ENCODE results near the gene TMEM53.

TMEM53 gene

GRCh38 chr1:44660176-44660575, 14.1 kb downstream of the TMEM53 start:
- Histone ChIP-seq H3K4me1 (ENCODE audit: control insufficient read depth in 2 of 2, insufficient read depth in 2 of 2, low read length in 2 of 2) (peaks cover 9 to 16% of the 10 kb centered on the region in 2 donors), H3K36me3 (ENCODE audit: control insufficient read depth in 2 of 2, insufficient read depth in 2 of 2, low read length in 2 of 2) (peaks cover 5 to 8% of the 10 kb centered on the region in 2 donors), H3K9me3 (ENCODE audit: control insufficient read depth in 2 of 2, low read length in 2 of 2) (no peaks in the 10 kb centered on the region), H3K9ac (ENCODE audit: low read depth in 1 of 2, low read length in 2 of 2) (no peak overlapping the region), H3K27ac (ENCODE audit: low read depth in 2 of 2, low read length in 2 of 2) (no peak overlapping the region), H3K4me3 (ENCODE audit: low read length in 2 of 2) (no peak overlapping the region), H3K27me3 (ENCODE audit: control insufficient read depth in 2 of 2, insufficient read depth in 2 of 2, low read length in 2 of 2) (no peaks in the 10 kb centered on the region)

- Histone ChIP-seq H3K9ac (ENCODE audit: low read depth in 1 of 2, low read length in 2 of 2) (no peak overlapping the region), H3K27me3 (ENCODE audit: control insufficient read depth in 2 of 2, insufficient read depth in 2 of 2, low read length in 2 of 2) (no peaks in the 10 kb centered on the region), H3K36me3 (ENCODE audit: control insufficient read depth in 2 of 2, insufficient read depth in 2 of 2, low read length in 2 of 2) (peaks cover 6 to 12% of the 10 kb centered on the region in 2 donors), H3K4me1 (ENCODE audit: control insufficient read depth in 2 of 2, insufficient read depth in 2 of 2, low read length in 2 of 2) (peaks cover 9 to 16% of the 10 kb centered on the region in 2 donors), H3K27ac (ENCODE audit: low read depth in 2 of 2, low read length in 2 of 2) (no peak overlapping the region), H3K4me3 (ENCODE audit: low read length in 2 of 2) (no peak overlapping the region), H3K9me3 (ENCODE audit: control insufficient read depth in 2 of 2, low read length in 2 of 2) (no peaks in the 10 kb centered on the region)
Observed at GRCh38 chr1:44659566-44659965, 14.7 kb downstream of the TMEM53 start.

DNA sequence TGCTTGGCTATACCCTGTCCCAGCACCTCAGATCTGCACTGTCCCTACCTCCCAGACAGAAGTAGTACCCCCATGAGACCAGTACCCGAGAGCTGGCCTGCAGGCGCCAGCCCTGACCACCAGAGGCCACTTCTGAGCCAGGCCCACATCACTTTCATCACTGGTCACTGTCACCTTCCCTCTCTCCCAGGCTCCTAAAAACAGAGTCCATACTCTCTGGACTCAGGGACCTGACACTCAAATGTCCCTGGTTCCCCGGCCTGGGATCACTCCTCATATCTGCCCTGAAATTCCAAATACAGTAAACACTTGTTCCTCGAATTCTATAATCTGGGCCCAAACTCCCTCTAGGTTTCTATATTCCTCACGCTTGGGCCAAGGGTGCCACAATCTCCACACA, 18.7 kb downstream of the TMEM53 start:
- Histone ChIP-seq H3K9ac (ENCODE audit: low read depth in 1 of 2, low read length in 2 of 2) (no peak overlapping the region), H3K36me3 (ENCODE audit: control insufficient read depth in 2 of 2, insufficient read depth in 2 of 2, low read length in 2 of 2) (peaks cover 18 to 22% of the 10 kb centered on the region in 2 donors), H3K27ac (ENCODE audit: low read depth in 2 of 2, low read length in 2 of 2) (no peak overlapping the region)

DNA sequence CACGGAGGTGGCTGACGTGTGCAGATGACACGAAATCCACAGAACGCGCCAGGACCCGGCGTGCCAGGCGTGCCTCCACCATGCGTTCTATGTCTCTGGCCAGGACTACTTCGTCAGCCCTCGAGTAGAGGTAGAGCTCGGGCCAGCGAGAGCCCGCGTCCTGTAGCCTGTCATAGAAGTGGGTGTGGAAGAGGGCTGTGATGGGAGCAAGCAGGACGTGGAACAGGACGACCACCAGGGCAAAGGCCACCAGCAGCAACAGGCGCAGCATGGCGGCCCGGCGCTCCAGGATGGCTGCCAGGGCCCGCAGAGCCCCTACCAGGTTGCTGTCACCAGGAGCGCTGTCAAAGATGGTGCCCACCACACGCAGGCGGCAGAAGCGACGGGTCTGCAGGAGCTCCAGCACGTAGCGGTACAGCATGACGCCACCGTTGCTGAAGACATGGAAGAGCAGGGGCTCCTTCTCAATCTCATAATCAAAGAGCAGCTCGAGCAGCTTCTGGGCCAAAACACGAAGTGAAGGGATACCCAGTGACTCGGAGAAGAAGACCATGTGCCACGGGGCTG, 19.6 kb downstream of the TMEM53 start:
- H3K27me3 ChIP-seq (ENCODE audit: control insufficient read depth in 2 of 2, insufficient read depth in 2 of 2, low read length in 2 of 2): no peaks in the 10 kb centered on the region
- H3K36me3 ChIP-seq (ENCODE audit: control insufficient read depth in 2 of 2, insufficient read depth in 2 of 2, low read length in 2 of 2): peaks cover 27 to 31% of the 10 kb centered on the region in 2 donors
- H3K27ac ChIP-seq (ENCODE audit: low read depth in 2 of 2, low read length in 2 of 2): no peak overlapping the region

More for the DNA sequence above, 18.7 kb downstream of the TMEM53 start:
- Histone ChIP-seq H3K27me3 (ENCODE audit: control insufficient read depth in 2 of 2, insufficient read depth in 2 of 2, low read length in 2 of 2) (no peaks in the 10 kb centered on the region), H3K9me3 (ENCODE audit: control insufficient read depth in 2 of 2, low read length in 2 of 2) (no peaks in the 10 kb centered on the region), H3K4me3 (ENCODE audit: low read length in 2 of 2) (no peak overlapping the region), H3K4me1 (ENCODE audit: control insufficient read depth in 2 of 2, insufficient read depth in 2 of 2, low read length in 2 of 2) (peaks cover 0 to 3% of the 10 kb centered on the region in 2 donors)

DNA sequence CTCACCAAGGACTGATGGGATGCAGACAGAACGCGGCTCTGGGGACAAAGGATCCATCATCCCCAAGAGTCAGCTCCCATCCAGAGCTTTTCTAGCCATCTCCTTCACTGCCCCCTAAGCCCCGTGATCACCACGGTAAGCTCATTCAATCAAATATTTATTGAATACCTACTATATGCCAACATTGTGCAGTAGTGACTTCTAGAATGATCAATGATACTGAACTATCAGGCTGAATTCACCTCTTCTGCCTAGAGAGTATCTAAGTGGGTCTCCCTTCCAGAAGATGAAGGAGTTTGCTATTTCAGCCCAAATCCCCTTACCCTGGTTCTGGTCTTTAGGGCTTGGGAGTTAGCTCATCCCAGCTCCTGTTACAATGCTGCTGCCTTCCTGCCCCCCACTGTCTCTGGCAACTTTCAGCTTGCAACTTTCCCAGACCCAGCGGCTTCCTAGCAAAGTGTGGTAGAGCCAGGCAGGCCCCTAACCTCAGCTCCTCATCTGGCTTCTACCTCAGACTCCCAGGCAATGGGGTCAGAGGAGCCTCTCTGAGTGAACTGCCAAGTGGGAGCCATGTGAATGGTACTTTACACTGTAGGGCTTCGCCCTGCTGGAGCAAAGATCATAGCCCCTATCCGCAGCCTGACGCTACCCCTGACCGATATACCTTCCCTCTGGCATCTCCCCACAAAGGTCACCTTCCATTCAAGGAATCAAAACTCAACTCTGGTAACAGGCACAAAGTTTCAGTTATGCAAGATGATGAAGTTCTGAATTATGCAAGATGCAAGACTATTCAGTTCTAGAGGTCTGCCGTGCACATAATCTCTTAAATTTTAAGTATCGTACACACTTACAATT, 20.9 kb downstream of the TMEM53 start:
- no peaks in the 10 kb centered on the region for H3K27me3 ChIP-seq (ENCODE audit: control insufficient read depth in 2 of 2, insufficient read depth in 2 of 2, low read length in 2 of 2)
- no peak overlapping the region for H3K27ac ChIP-seq (ENCODE audit: low read depth in 2 of 2, low read length in 2 of 2)
- H3K4me3 ChIP-seq (ENCODE audit: low read length in 2 of 2): no peak overlapping the region
- peaks cover 27 to 37% of the 10 kb centered on the region in 2 donors for H3K36me3 ChIP-seq (ENCODE audit: control insufficient read depth in 2 of 2, insufficient read depth in 2 of 2, low read length in 2 of 2)
- H3K9ac ChIP-seq (ENCODE audit: low read depth in 1 of 2, low read length in 2 of 2): no peak overlapping the region
- no peaks in the 10 kb centered on the region for H3K4me1 ChIP-seq (ENCODE audit: control insufficient read depth in 2 of 2, insufficient read depth in 2 of 2, low read length in 2 of 2)
- H3K9me3 ChIP-seq (ENCODE audit: control insufficient read depth in 2 of 2, low read length in 2 of 2): no peaks in the 10 kb centered on the region

More for the DNA sequence above, 19.6 kb downstream of the TMEM53 start:
- Histone ChIP-seq H3K9ac (ENCODE audit: low read depth in 1 of 2, low read length in 2 of 2) (no peak overlapping the region), H3K4me1 (ENCODE audit: control insufficient read depth in 2 of 2, insufficient read depth in 2 of 2, low read length in 2 of 2) (no peaks in the 10 kb centered on the region), H3K9me3 (ENCODE audit: control insufficient read depth in 2 of 2, low read length in 2 of 2) (no peaks in the 10 kb centered on the region), H3K4me3 (ENCODE audit: low read length in 2 of 2) (no peak overlapping the region)

DNA sequence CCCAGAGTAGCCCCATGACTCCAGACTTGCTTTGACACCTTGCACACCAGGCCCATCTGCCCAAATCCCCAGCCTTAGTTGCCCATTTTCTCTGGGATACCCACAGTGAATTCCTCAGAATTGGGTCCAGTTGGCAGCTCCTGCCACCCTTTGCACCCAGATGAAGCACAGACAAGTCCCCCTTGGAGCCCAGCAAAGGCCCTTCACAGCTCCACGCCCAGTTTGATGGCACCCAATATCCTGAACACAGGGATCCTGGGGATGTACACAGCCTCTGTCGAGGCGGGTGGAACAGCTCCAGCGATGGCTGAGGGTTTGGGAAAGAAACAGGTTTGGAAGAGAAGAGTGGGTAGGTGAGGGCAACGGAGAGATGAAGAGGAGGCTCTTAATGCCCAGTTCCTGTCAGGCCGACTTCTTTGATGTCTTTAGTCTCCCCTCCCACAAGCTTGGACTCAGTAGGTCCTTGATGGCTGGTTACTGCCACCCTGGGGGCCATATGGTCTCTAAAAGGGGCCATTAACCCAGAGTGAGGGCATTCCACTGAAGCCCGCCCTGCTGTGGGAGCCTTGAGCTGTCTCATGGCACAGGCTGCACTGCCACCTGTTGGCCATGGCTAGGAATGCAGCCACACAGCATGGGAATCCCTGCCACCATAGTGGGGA, 21.7 kb downstream of the TMEM53 start:
- H3K27me3 ChIP-seq (ENCODE audit: control insufficient read depth in 2 of 2, insufficient read depth in 2 of 2, low read length in 2 of 2): no peaks in the 10 kb centered on the region
- no peak overlapping the region for H3K4me3 ChIP-seq (ENCODE audit: low read length in 2 of 2)
- peaks cover 32 to 40% of the 10 kb centered on the region in 2 donors for H3K36me3 ChIP-seq (ENCODE audit: control insufficient read depth in 2 of 2, insufficient read depth in 2 of 2, low read length in 2 of 2)
- H3K9ac ChIP-seq (ENCODE audit: low read depth in 1 of 2, low read length in 2 of 2): no peak overlapping the region
- no peaks in the 10 kb centered on the region for H3K4me1 ChIP-seq (ENCODE audit: control insufficient read depth in 2 of 2, insufficient read depth in 2 of 2, low read length in 2 of 2)
- H3K9me3 ChIP-seq (ENCODE audit: control insufficient read depth in 2 of 2, low read length in 2 of 2): no peaks in the 10 kb centered on the region
- no peak overlapping the region for H3K27ac ChIP-seq (ENCODE audit: low read depth in 2 of 2, low read length in 2 of 2)

DNA sequence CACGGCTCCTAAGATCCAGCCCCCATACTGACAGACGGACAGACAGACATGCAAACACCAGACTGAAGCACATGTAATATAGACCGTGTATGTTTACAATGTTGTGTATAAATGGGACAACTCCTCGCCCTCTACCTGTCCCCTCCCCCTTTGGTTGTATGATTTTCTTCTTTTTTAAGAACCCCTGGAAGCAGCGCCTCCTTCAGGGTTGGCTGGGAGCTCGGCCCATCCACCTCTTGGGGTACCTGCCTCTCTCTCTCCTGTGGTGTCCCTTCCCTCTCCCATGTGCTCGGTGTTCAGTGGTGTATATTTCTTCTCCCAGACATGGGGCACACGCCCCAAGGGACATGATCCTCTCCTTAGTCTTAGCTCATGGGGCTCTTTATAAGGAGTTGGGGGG, 23.2 kb downstream of the TMEM53 start:
- H3K9me3 ChIP-seq (ENCODE audit: control insufficient read depth in 2 of 2, low read length in 2 of 2): no peaks in the 10 kb centered on the region
- no peak overlapping the region for H3K4me3 ChIP-seq (ENCODE audit: low read length in 2 of 2)
- no peak overlapping the region for H3K27ac ChIP-seq (ENCODE audit: low read depth in 2 of 2, low read length in 2 of 2)
- peaks cover 40 to 47% of the 10 kb centered on the region in 2 donors for H3K36me3 ChIP-seq (ENCODE audit: control insufficient read depth in 2 of 2, insufficient read depth in 2 of 2, low read length in 2 of 2)
- H3K9ac ChIP-seq (ENCODE audit: low read depth in 1 of 2, low read length in 2 of 2): no peak overlapping the region
- H3K27me3 ChIP-seq (ENCODE audit: control insufficient read depth in 2 of 2, insufficient read depth in 2 of 2, low read length in 2 of 2): no peaks in the 10 kb centered on the region
- H3K4me1 ChIP-seq (ENCODE audit: control insufficient read depth in 2 of 2, insufficient read depth in 2 of 2, low read length in 2 of 2): no peaks in the 10 kb centered on the region

GRCh38 chr1:44650159-44650831, 24.0 kb downstream of the TMEM53 start:
- Histone ChIP-seq H3K4me3 (ENCODE audit: low read length in 2 of 2) (no peak overlapping the region), H3K9me3 (ENCODE audit: control insufficient read depth in 2 of 2, low read length in 2 of 2) (no peaks in the 10 kb centered on the region), H3K27me3 (ENCODE audit: control insufficient read depth in 2 of 2, insufficient read depth in 2 of 2, low read length in 2 of 2) (no peaks in the 10 kb centered on the region), H3K36me3 (ENCODE audit: control insufficient read depth in 2 of 2, insufficient read depth in 2 of 2, low read length in 2 of 2) (peaks cover 40 to 53% of the 10 kb centered on the region in 2 donors), H3K9ac (ENCODE audit: low read depth in 1 of 2, low read length in 2 of 2) (no peak overlapping the region), H3K4me1 (ENCODE audit: control insufficient read depth in 2 of 2, insufficient read depth in 2 of 2, low read length in 2 of 2) (no peaks in the 10 kb centered on the region), H3K27ac (ENCODE audit: low read depth in 2 of 2, low read length in 2 of 2) (no peak overlapping the region)

- no peak overlapping the region for H3K4me3 ChIP-seq (ENCODE audit: low read length in 2 of 2)
- H3K27ac ChIP-seq (ENCODE audit: low read depth in 2 of 2, low read length in 2 of 2): no peak overlapping the region
- no peaks in the 10 kb centered on the region for H3K27me3 ChIP-seq (ENCODE audit: control insufficient read depth in 2 of 2, insufficient read depth in 2 of 2, low read length in 2 of 2)
- no peaks in the 10 kb centered on the region for H3K4me1 ChIP-seq (ENCODE audit: control insufficient read depth in 2 of 2, insufficient read depth in 2 of 2, low read length in 2 of 2)
- H3K36me3 ChIP-seq (ENCODE audit: control insufficient read depth in 2 of 2, insufficient read depth in 2 of 2, low read length in 2 of 2): peaks cover 41 to 58% of the 10 kb centered on the region in 2 donors
- H3K9ac ChIP-seq (ENCODE audit: low read depth in 1 of 2, low read length in 2 of 2): no peak overlapping the region
- no peaks in the 10 kb centered on the region for H3K9me3 ChIP-seq (ENCODE audit: control insufficient read depth in 2 of 2, low read length in 2 of 2)
Observed at GRCh38 chr1:44649788-44650158, 24.5 kb downstream of the TMEM53 start.
